GM18499 (cell line): ENCODE data around the gene SLC8A1.

Experiments
- ATAC-seq: cut with Tn5 transposase; IDR thresholded peaks from one replicate; pipeline ENCODE4 v1.9.1; 2021; ENCODE audit warnings: moderate number of reproducible peaks; ENCODE audit not compliant: insufficient read depth, unreplicated experiment

The SLC8A1 gene

DNA sequence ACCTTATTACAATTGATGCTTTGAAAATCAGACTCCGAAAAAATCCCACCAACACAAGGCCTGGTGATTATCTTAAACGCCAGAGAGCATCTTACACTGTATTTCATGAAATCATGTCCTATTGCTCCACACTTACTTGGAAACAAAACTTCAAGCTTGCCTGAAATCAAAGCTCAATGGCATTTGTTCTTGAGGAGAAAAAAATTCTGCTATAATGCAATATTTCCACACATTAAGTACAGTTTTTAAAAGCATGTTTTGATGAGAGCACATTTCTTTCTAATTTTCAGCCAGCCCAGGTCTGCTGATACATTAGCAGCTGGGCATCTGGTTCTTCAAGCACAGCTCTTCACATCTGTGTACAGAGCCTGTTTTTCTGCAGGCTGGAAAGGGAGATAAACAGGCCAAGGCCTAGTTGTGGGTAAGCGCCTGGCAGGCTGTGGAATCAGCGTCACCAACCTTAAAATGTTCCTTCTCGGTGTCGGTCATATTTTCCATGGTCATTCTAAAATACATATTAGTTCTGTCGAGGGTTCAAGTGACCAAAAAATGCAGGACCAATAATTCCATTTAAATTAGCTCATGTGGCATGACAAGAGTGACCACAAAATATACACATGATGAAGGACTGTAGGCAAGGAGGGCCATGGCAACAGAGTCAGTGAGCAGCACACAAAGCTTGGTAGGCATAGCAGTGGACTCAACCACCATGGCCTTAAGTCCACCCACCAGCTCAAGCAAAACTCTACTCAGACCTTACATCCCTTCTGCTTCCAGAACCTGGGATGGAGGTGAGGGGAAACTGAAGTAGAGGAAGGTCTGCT lies 20.9 kb downstream of the SLC8A1 start:
- no peak for ATAC-seq

DNA sequence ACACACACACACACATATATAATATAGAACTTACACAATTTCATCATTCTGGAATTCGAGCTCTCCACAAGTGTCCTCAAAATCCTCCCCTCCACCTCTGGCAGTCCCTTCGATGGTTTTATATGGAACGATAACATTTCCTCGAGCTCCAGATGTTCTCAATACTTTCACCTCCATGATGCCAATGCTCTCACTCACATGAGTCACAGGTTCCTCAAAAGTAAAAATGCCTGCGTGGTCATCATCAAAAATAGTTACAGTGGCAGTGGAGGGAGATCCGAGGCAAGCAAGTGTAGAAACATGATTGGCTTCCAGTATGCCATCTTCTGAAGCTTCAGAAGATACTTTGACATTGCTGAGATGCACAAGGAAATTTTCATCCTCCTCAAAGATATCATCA lies 23.5 kb downstream of the SLC8A1 start:
- no peak for ATAC-seq

DNA sequence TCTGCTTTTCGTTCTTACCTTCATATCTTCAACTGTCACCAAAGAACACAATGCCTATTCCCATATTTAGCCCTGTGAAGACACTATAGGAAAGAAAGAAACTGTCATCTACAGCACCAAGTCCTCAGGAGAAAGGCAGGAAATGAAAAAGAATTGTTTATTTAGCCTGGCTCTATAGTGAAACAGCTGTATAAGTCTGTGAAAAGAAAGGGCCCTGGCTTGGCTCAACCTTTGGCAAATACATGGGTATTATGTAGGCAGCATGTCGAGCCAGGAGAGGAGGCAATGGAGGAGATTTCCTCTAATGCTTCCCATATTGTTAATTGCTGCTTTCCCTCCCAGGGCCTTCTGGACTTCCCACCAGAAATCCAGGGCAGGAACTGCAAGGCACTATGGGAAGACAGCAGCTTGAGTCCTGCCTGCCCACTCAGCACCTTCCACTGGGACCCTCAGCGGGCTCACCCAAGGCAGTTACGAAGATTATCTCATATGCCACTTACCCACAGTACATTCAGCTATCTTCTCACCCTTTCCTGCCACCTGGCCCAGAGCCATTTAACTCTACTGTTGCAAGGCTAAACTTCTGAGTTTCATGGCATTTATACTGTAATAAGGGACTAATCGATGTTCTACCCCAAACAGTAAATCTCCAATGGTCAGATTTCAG lies 30.1 kb downstream of the SLC8A1 start:
- ATAC-seq, result no peak

GRCh38 chr2:40420478-40420877 lies 31.4 kb downstream of the SLC8A1 start:
- no peak for ATAC-seq

GRCh38 chr2:40419364-40419762 lies 32.5 kb downstream of the SLC8A1 start:
- ATAC-seq, result no peak

DNA sequence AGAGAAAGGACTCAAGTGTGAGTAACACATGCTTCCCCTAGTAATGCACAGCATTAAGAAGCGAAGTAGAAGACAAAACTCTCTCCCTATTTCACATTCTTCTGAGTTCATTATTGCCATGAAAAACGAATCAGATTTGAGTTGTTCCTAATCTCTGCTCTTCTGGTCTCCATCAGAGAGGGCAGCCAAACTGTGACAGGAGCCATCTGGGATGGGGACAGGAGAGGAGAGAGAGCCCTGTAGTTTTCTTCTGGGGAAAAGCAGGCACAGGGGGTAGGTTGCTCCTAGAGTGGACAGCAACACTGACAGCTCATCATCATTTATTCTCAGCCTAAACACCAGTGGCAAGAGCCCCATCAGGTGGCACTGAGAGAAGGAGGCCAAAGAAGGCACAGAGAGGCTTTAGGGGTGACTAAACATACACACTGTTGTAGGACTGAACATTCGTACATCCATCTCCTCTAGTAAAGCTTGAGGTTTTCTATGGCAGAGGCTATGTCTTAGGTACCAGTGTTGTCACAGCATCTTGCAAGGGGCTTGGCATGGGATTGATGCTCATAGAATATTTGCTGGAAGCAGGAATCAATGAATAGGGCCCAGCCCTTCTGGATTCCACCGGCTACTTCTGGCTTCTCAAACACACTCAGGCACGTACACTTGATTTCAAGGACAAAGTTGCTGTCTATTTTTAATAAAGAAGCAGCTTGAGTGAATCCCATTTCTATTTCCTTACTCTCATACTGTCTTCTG lies 33.1 kb downstream of the SLC8A1 start:
- ATAC-seq, result no peak

GRCh38 chr2:40416486-40416885 lies 35.4 kb downstream of the SLC8A1 start:
- no peak for ATAC-seq

DNA sequence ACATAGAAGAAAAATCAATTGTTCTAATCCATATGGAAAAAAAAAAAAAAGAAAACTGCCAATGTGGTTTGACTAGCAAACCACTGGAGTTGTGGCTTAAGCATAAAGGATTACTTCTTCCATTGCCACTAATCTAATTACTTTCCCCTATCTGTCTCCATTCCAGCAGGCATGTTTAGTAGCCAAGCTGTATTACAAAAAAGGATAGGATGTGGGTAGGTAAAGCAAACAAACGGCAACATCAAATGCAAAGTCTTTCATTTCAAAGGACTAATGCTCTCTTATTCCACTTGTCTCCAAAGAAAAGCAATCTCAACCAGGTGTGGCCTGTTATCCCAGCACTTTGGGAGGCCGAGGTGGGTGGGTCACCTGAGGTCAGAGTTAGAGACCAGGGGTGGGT lies 36.5 kb downstream of the SLC8A1 start:
- no peak for ATAC-seq

DNA sequence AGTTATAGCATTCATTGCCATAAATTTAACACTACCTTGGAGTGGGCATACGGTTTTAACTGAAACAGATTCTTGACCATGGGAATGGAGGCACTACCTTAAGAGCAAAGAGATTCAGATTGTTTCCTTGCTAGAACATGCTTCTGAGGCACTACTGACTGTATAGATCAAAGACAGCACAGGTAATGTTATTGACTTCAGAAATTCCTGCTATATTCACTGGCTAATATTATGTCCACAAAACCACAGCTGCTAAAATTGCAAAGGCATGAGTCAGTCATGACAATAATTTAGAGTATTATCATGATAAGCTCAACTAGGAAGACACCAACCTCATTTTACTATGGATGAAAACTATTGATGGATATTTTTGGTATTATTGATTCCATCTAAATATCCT lies 39.4 kb downstream of the SLC8A1 start:
- ATAC-seq, result no peak

DNA sequence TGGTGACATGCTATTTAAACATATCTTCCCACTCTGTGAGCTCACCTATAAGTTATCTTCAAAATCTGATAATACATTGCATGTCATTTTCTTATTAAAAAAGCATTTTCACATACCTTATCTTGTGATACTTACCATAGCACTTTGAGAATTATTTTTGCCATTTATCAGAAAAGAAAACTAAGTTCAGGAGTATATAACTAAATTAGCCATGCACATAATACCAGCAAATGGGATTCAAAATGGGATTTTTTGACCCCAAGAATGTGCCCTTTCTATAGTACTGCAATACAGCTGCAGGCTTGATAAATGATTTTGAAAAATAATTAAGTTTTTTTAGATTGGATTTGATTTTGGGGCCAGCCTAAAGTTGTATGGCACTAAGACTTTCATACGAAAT lies 41.2 kb downstream of the SLC8A1 start:
- no peak for ATAC-seq

DNA sequence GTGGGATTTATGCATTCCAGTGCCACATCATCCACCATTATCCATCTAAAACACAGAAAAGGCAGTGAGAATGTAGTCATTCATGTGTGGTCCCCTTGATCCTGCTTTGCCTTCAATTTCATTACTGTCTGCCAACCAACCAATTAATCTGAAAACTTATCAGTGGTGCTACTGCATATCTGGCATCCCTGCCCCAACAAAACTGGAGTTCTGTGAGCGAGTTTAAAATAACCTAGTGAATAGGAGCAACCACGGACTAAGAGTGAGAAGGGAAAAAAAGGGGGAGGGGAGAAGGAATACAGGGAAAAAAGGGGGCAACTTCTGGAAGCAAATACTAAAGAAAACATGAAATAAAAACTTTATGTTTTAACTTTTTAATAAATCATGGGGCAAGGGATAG lies 42.2 kb downstream of the SLC8A1 start:
- no peak for ATAC-seq

- ATAC-seq, result no peak
Measured at GRCh38 chr2:40406485-40407289, 45.2 kb downstream of the SLC8A1 start.

GRCh38 chr2:40405465-40405864 lies 46.4 kb downstream of the SLC8A1 start:
- ATAC-seq, result no peak

DNA sequence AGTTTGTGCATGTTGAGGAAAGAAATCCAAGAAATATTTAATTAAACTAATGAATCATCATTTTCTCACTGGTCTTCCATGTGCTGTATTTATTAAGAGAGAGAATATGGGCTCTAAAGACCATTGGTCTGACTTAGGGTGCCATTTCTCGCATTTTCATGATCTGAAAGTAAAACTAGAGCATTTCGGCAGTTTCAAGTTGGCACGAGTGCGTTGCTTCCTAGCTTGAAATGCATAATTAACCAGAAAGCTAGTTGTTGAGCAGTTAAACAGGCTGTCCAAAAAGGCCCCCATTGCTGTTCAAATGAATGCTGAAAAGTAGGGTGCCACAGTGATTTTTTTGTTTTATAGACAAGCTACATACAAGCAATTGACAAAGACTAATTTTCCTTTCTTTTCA lies 47.4 kb downstream of the SLC8A1 start:
- no peak for ATAC-seq

DNA sequence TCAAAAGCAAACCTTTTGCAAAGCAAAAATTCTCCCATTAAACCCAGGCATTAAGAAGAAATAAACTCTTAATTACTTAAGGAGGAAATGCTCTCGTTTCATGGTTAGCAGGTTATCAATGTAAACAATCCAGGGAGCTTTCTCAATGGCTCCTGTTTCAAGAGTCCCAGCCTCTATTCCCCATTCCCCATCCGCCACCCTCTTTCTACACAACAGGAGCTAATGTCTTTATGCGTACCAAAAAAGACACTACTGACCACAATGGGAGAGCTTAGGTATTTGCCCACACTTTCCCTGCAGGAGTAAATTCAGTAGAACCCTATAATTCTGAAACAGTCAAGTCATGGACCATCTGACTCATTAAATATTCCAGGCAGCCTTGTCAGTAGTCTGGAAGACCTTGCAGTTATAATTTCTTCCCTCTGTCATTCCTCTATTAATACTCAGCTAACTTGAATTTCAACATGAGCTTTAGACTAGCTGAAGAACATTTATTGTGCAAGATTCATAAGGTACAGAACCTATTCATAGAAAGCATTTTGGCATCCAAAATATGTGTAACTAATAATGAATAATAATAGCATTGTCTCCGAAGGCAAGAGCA lies 48.6 kb downstream of the SLC8A1 start:
- ATAC-seq, result no peak

DNA sequence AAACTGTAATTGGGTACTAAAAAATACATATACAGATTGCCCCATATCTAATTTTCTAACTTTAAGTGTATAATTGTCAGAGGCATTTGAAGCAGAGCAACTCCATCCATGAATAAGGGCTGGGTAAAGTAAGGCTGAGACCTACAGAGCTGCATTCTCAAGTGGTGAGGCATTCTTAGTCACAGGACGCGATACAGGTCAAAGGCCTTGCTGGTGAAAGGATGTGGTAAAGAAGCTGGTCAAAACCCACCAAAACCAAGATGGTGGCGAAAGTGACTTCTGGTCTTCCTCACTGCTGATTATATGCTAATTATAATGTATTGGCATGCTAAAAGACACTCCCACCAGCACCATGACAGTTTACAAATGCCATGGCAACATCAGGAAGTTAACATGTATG lies 50.0 kb downstream of the SLC8A1 start:
- no peak for ATAC-seq

DNA sequence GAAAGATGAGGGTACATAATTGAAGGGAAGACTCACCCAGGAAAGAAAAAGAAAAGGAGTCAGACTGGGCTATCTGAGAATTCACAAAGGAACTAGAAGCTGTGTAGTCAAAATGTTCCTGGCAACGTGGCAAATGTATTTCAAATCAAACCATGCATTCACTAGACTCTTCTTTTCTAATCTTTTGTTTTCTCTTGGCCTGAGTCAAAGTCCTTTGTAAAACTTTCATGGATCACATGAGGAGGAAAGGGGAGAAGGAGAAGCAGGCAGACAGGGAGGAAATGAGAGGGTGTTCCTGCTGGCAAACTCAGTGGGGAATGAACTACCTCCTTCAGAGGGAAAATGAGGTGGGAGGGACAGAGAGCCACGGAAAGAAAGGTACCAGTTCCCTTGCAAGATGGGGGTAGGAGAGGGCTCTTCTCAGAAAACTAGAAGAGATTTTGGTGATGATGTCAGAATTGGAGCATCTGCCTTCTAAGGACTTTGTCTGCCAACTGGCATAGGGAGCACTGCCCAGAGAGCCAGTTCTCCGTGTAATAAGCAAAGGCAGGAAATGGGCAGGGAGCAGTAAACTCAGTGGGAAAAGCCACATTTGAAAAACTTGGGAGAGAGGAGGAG lies 51.4 kb downstream of the SLC8A1 start:
- ATAC-seq, result no peak

DNA sequence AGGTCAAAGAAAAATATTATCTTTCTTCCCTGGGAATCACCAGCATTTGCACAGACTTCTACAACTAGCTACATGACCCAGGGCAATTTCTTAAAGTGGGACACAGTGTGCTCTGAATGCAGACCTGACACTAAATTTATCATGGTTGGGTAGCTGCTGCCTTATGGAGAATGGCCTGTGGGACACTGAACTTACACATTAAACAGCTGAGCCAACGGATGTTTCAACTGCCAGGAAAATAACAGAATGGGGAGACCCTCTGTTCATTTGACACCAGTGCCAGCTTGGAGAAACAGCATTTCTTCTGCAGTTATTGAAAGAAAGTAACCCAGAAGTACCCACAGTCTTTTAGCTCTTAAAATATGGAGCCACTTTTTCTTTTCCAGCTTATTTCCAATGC lies 54.1 kb downstream of the SLC8A1 start:
- no peak for ATAC-seq

DNA sequence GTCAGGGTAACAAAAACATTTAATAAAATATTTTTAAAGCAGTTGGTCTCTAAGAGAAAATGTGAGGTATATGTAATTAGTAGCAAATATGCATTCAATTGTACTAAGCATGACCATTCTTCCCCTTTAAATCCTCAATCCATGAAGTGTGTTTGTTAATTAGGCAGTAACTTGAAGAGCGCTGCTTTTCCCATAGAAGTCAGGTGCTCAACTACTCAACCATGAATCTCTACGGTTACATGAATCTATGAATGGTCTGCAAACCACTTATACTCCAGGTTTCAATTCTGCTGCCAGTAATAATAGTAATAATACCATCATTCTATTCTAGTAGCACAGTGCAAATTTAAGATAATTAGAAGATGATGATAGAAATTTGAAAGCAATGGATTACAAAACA lies 55.8 kb downstream of the SLC8A1 start:
- ATAC-seq, result no peak
